HCT116 (cell line): Measurements from ENCODE around the gene SLC25A1. TPM values are rescaled to one million over a fixed set of nuclear protein-coding genes. Genes with fewer than 3 reads are reported as not detected.

Experiments
- ATAC-seq: fragments of 200-7000 bp; cut with Tn5 transposase; 2 replicates; pipeline ENCODE4 v1.9.1; 2020; ENCODE audit warnings: mild to moderate bottlenecking, moderate library complexity
- BruUV-seq: library from RNA; stranded (reverse); fragments of 400-500 nt; replicated peaks from 2 replicates; lab custom pipeline; 2021; lab: Mats Ljungman, UMichigan
- CTCF ChIA-PET: fragments of 300-600 bp; sonication (Branson Sonifier 250); formaldehyde crosslinking; loops from one replicate; lab custom pipeline; 2021; ENCODE audit warnings: antibody characterized with exemption; lab: Charles Lee
- POLR2A ChIA-PET: fragments of 300-600, 350-600 bp; sonication (Branson Sonifier 250); formaldehyde crosslinking; loops from one replicate; lab custom pipeline; 2021; ENCODE audit warnings: antibody characterized with exemption; lab: Charles Lee
- RAD21 ChIA-PET, 2 experiments: fragments of 300-600 bp; sonication (Branson Sonifier 250); formaldehyde crosslinking; loops; one replicate each; lab custom pipeline; 2023; ENCODE audit warnings: low total read pairs in 2 of 2; ENCODE audit not compliant: uncharacterized antibody in 2 of 2, unreplicated experiment in 2 of 2, low non-redundant PET in 1 of 2; lab: Charles Lee
- DNase-seq: peaks from one replicate; pipeline ENCODE4 v3.0.0-alpha.2; 2010; ENCODE audit warnings: low read depth, low spot score
- H2AFZ ChIP-seq: fragments of 200-600 bp; shearing (Covaris generic), sonication (generic); 2 replicates; pipeline ENCODE4 v1.6.1; 2017; ENCODE audit warnings: low read depth, mixed run types, mixed read lengths, antibody characterized with exemption, low read length; ENCODE audit not compliant: poor library complexity, severe bottlenecking
- H3K27ac ChIP-seq: 2 replicates; pipeline ENCODE4 v1.5.1; 2012; ENCODE audit warnings: low read depth, low read length
- H3K27me3 ChIP-seq: fragments of 200-600 bp; sonication (generic); 2 replicates; pipeline ENCODE4 v1.6.1; 2016; ENCODE audit warnings: mixed run types, low read length, mixed read lengths; ENCODE audit not compliant: insufficient read depth
- H3K36me3 ChIP-seq, 2 experiments: fragments of 200-500 bp in 1 of 2; fragments of 200-600 bp in 1 of 2; sonication (Bioruptor generic) in 1 of 2; sonication (generic) in 1 of 2; 2 replicates each; pipeline versions ENCODE4 v1.5.1 to v1.6.1; 2014 to 2016; ENCODE audit warnings: low read length in 2 of 2, inconsistent platforms in 1 of 2, mixed read lengths in 1 of 2, mixed run types in 1 of 2; ENCODE audit not compliant: insufficient read depth in 2 of 2, control insufficient read depth in 1 of 2
- H3K4me1 ChIP-seq, 2 experiments: fragments of 200-600 bp in 1 of 2; sonication (generic) in 1 of 2; 2 replicates each; pipeline versions ENCODE4 v1.5.1 to v1.6.1; 2012 to 2017; ENCODE audit warnings: low read length in 2 of 2, inconsistent platforms in 1 of 2, mild to moderate bottlenecking in 1 of 2, mixed read lengths in 1 of 2, mixed run types in 1 of 2, moderate library complexity in 1 of 2; ENCODE audit not compliant: insufficient read depth in 2 of 2, control insufficient read depth in 1 of 2
- H3K4me2 ChIP-seq: fragments of 200-600 bp; sonication (generic); 2 replicates; pipeline ENCODE4 v1.6.1; 2017; ENCODE audit warnings: mixed run types, low read length, mixed read lengths
- H3K4me3 ChIP-seq, 2 experiments: fragments of 200-600 bp in 1 of 2; sonication (generic) in 1 of 2; replicated peaks in 1 of 2; 2 replicates each; pipeline ENCODE4 v1.5.1; 2011 to 2016; ENCODE audit warnings: low read length in 2 of 2, control low read depth in 1 of 2, low read depth in 1 of 2, mild to moderate bottlenecking in 1 of 2, mixed read lengths in 1 of 2, mixed run types in 1 of 2
- H3K79me2 ChIP-seq: fragments of 200-600 bp; sonication (generic); 2 replicates; pipeline ENCODE4 v1.6.1; 2017; ENCODE audit warnings: mild to moderate bottlenecking, mixed run types, low read length, moderate library complexity, mixed read lengths; ENCODE audit not compliant: insufficient read depth
- H3K9ac ChIP-seq: fragments of 200-600 bp; sonication (generic); 2 replicates; pipeline ENCODE4 v1.6.1; 2016; ENCODE audit warnings: low read length, mixed read lengths
- H3K9me2 ChIP-seq: fragments of 200-600 bp; sonication (generic), shearing (Covaris generic); 2 replicates; pipeline ENCODE4 v1.6.1; 2017; ENCODE audit warnings: mixed run types, mild to moderate bottlenecking, moderate library complexity; ENCODE audit not compliant: insufficient read depth
- H3K9me3 ChIP-seq, 2 experiments: fragments of 200-500 bp in 1 of 2; fragments of 200-600 bp in 1 of 2; sonication (Bioruptor generic) in 1 of 2; sonication (generic) in 1 of 2; 2 replicates each; pipeline ENCODE4 v1.6.1; 2014 to 2017; ENCODE audit warnings: low read length in 2 of 2, mixed read lengths in 2 of 2, inconsistent platforms in 1 of 2, low read depth in 1 of 2, mild to moderate bottlenecking in 1 of 2, mixed run types in 1 of 2, moderate library complexity in 1 of 2; ENCODE audit not compliant: control insufficient read depth in 1 of 2, insufficient read depth in 1 of 2
- H4K20me1 ChIP-seq: fragments of 200-600 bp; sonication (generic), shearing (Covaris generic); 2 replicates; pipeline ENCODE4 v1.6.1; 2017; ENCODE audit warnings: mixed run types, mild to moderate bottlenecking, moderate library complexity; ENCODE audit not compliant: insufficient read depth
- CEBPB ChIP-seq: IDR thresholded peaks from 2 replicates; pipeline ENCODE4 v1.6.1; 2012; ENCODE audit warnings: low read depth
- FOSL1 ChIP-seq: IDR thresholded peaks from 2 replicates; pipeline ENCODE4 v1.6.1; 2012; ENCODE audit warnings: low read depth
- TCF7L2 ChIP-seq: IDR thresholded peaks from 2 replicates; pipeline ENCODE4 v1.7.0; 2011; ENCODE audit warnings: borderline replicate concordance, inconsistent platforms; ENCODE audit not compliant: insufficient read depth, insufficient read length; ENCODE audit errors: extremely low read depth
- ZNF274 ChIP-seq: fragments of 200-500 bp; sonication (Bioruptor generic); IDR thresholded peaks from 2 replicates; pipeline ENCODE4 v1.6.1; 2014; ENCODE audit warnings: mild to moderate bottlenecking, low read depth, low read length, inconsistent platforms
- intact Hi-C: fragments of 100-400 bp; cut with micrococcal nuclease; formaldehyde crosslinking; loops from 2 replicates; pipeline ENCODE4 v1.10.0; 2022
- total RNA-seq: library from RNA; stranded (reverse); gene quantifications from one replicate; pipeline ENCODE4 v1.2.1, GENCODE V29; 2021; ENCODE audit not compliant: unreplicated experiment
- TF ChIP-seq, protein P1 (sequence below), 3 experiments: fragments of 200-600 bp in 1 of 3; sonication (generic) in 1 of 3; IDR thresholded peaks in 2 of 3; conservative IDR thresholded peaks in 1 of 3; 2 replicates each; pipeline ENCODE4 v1.5.1; 2012 to 2017; ENCODE audit warnings: low read depth in 2 of 3, low read length in 2 of 3, antibody characterized with exemption in 1 of 3, borderline replicate concordance in 1 of 3, control low read depth in 1 of 3, mild to moderate bottlenecking in 1 of 3, mixed read lengths in 1 of 3, mixed run types in 1 of 3, moderate library complexity in 1 of 3; ENCODE audit not compliant: insufficient read depth in 1 of 3
- TF ChIP-seq, protein P2 (sequence below): IDR thresholded peaks from 2 replicates; pipeline ENCODE4 v1.6.1; 2012; ENCODE audit warnings: low read depth
- TF ChIP-seq, protein P3 (sequence below): IDR thresholded peaks from 2 replicates; pipeline ENCODE4 v1.6.1; 2011; ENCODE audit warnings: mild to moderate bottlenecking, low read length, moderate library complexity; ENCODE audit not compliant: insufficient replicate concordance; ENCODE audit errors: extremely low read depth

Gene SLC25A1
- total RNA-seq, 1 experiment from 2014 or later = 146 TPM

DNA sequence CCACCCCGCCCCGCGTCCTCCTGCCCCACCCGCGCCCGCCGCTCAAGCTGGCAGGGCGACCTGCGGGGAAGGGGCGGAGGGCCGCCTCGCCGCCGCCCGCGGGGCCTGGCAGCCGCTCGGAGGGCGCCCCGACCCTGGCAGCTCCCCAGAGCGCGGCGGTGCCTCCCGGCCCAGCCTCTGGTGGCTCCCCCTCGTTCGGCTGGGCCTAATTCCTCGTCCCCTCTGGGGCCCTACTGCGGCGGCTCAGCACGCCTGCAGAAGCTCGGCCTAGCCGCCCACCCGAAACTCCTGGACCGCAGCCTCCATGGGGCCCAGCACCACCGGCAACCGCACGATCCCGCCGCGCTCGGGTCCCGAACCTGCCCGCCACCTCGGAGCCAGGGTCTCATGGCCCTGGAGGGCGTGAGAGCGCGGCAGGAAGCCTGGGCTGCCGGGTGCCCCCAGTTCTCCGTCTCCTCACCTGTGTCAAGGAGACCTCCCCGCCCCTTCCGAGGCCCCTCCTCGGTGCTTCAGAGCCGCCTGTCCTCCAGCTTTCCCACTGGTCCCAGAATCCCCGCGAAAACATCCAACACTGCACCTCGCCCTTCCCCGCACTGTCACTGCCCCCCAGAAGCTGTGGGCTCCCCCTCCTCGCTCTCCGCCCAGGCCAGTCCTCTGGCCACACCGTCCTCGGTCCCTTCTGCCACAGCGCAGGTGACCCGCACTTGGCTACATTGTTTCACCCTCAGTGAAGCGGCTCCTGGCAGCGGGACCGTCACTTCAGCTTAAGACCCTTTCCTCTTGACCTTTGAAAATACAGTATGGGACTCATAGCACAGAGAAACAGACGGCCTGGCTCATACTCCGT lies 27.8 kb downstream of the SLC25A1 start:
- CTCF ChIA-PET = no interaction called here
- DNase-seq = no peak
- intact Hi-C loops = no loop called here
- H4K20me1 ChIP-seq = no peaks in the 10 kb centered on the region
- no peaks in the 10 kb centered on the region for H3K36me3 ChIP-seq
- H3K79me2 ChIP-seq = no peaks in the 10 kb centered on the region
- no peaks in the 10 kb centered on the region for H3K9me3 ChIP-seq
- H2AFZ ChIP-seq = no peak overlapping the region
- no peak for ATAC-seq
- no peak overlapping the region for H3K4me3 ChIP-seq
- no peaks in the 10 kb centered on the region for H3K4me1 ChIP-seq
- H3K27ac ChIP-seq = no peak overlapping the region
- POLR2A ChIA-PET = no interaction called here
- peaks cover 8% of the 10 kb centered on the region; the same call in 1 of the 2 replicates for H3K27me3 ChIP-seq
- no peaks in the 10 kb centered on the region for H3K9me2 ChIP-seq
- BruUV-seq = no TSS peak
- RAD21 ChIA-PET = no interaction called here
- H3K4me2 ChIP-seq = no peak overlapping the region
- H3K9ac ChIP-seq = no peak overlapping the region
- TF ChIP-seq, protein P1, sequence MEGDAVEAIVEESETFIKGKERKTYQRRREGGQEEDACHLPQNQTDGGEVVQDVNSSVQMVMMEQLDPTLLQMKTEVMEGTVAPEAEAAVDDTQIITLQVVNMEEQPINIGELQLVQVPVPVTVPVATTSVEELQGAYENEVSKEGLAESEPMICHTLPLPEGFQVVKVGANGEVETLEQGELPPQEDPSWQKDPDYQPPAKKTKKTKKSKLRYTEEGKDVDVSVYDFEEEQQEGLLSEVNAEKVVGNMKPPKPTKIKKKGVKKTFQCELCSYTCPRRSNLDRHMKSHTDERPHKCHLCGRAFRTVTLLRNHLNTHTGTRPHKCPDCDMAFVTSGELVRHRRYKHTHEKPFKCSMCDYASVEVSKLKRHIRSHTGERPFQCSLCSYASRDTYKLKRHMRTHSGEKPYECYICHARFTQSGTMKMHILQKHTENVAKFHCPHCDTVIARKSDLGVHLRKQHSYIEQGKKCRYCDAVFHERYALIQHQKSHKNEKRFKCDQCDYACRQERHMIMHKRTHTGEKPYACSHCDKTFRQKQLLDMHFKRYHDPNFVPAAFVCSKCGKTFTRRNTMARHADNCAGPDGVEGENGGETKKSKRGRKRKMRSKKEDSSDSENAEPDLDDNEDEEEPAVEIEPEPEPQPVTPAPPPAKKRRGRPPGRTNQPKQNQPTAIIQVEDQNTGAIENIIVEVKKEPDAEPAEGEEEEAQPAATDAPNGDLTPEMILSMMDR (IDR thresholded peaks at IDR 0.05 in 2 of 3, conservative IDR thresholded peaks at IDR 0.05 in 1 of 3; ENCODE audit: borderline replicate concordance in 1 of 3, insufficient read depth in 1 of 3, low read depth in 2 of 3, low read length in 2 of 3) = no peak
- TF ChIP-seq CEBPB (no peak), FOSL1 (no peak), ZNF274 (no peak), TCF7L2 (no peak)
- TF ChIP-seq, protein P2, sequence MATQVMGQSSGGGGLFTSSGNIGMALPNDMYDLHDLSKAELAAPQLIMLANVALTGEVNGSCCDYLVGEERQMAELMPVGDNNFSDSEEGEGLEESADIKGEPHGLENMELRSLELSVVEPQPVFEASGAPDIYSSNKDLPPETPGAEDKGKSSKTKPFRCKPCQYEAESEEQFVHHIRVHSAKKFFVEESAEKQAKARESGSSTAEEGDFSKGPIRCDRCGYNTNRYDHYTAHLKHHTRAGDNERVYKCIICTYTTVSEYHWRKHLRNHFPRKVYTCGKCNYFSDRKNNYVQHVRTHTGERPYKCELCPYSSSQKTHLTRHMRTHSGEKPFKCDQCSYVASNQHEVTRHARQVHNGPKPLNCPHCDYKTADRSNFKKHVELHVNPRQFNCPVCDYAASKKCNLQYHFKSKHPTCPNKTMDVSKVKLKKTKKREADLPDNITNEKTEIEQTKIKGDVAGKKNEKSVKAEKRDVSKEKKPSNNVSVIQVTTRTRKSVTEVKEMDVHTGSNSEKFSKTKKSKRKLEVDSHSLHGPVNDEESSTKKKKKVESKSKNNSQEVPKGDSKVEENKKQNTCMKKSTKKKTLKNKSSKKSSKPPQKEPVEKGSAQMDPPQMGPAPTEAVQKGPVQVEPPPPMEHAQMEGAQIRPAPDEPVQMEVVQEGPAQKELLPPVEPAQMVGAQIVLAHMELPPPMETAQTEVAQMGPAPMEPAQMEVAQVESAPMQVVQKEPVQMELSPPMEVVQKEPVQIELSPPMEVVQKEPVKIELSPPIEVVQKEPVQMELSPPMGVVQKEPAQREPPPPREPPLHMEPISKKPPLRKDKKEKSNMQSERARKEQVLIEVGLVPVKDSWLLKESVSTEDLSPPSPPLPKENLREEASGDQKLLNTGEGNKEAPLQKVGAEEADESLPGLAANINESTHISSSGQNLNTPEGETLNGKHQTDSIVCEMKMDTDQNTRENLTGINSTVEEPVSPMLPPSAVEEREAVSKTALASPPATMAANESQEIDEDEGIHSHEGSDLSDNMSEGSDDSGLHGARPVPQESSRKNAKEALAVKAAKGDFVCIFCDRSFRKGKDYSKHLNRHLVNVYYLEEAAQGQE = no peak
- TF ChIP-seq, protein P3, sequence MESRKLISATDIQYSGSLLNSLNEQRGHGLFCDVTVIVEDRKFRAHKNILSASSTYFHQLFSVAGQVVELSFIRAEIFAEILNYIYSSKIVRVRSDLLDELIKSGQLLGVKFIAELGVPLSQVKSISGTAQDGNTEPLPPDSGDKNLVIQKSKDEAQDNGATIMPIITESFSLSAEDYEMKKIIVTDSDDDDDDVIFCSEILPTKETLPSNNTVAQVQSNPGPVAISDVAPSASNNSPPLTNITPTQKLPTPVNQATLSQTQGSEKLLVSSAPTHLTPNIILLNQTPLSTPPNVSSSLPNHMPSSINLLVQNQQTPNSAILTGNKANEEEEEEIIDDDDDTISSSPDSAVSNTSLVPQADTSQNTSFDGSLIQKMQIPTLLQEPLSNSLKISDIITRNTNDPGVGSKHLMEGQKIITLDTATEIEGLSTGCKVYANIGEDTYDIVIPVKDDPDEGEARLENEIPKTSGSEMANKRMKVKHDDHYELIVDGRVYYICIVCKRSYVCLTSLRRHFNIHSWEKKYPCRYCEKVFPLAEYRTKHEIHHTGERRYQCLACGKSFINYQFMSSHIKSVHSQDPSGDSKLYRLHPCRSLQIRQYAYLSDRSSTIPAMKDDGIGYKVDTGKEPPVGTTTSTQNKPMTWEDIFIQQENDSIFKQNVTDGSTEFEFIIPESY = no peak
